Keratinocyte (primary cell): Measurements from ENCODE around the gene DGKE. TPM values are rescaled to one million over a fixed set of nuclear protein-coding genes. Genes with fewer than 3 reads are reported as not detected.

Experiments
- DNase-seq: peaks from one replicate; pipeline ENCODE4 v3.0.0-alpha.2; 2011; ENCODE audit warnings: low read depth, missing footprints, low spot score
- FAIRE-seq: peaks from 2 replicates; lab custom pipeline; 2011; peaks lifted over from hg19 to GRCh38; lab: Jason Lieb, UNC
- H2AFZ ChIP-seq: 2 replicates; pipeline ENCODE4 v1.6.0; 2012; ENCODE audit warnings: low read length, control low read depth, inconsistent platforms; ENCODE audit not compliant: control insufficient read depth
- H3K27ac ChIP-seq: 2 replicates; pipeline ENCODE4 v1.5.1; 2011; ENCODE audit warnings: low read length; ENCODE audit not compliant: control insufficient read depth, insufficient read depth
- H3K27me3 ChIP-seq: 3 replicates; pipeline ENCODE4 v1.6.0; 2011; ENCODE audit warnings: low read length; ENCODE audit not compliant: control insufficient read depth, insufficient read depth; ENCODE audit errors: extremely low read depth
- H3K36me3 ChIP-seq, 2 experiments: 2 replicates in 1 of 2; 3 replicates in 1 of 2; pipeline ENCODE4 v1.5.1; 2011; ENCODE audit warnings: low read length in 2 of 2, mild to moderate bottlenecking in 1 of 2; ENCODE audit not compliant: control insufficient read depth in 2 of 2, insufficient read depth in 2 of 2; ENCODE audit errors: extremely low read depth in 1 of 2
- H3K4me1 ChIP-seq: 3 replicates; pipeline ENCODE4 v1.5.1; 2011; ENCODE audit warnings: low read length; ENCODE audit not compliant: control insufficient read depth, insufficient read depth; ENCODE audit errors: extremely low read depth
- H3K4me2 ChIP-seq: 3 replicates; pipeline ENCODE4 v1.6.0; 2011; ENCODE audit warnings: low read depth, low read length; ENCODE audit not compliant: control insufficient read depth, insufficient read depth; ENCODE audit errors: extremely low read depth
- H3K4me3 ChIP-seq, 3 experiments: fragments of 200-600 bp in 1 of 3; sonication (generic) in 1 of 3; 2 replicates in 2 of 3; 3 replicates in 1 of 3; pipeline ENCODE4 v1.5.1; 2011 to 2016; ENCODE audit warnings: low read length in 3 of 3, mild to moderate bottlenecking in 3 of 3, control low read depth in 2 of 3, inconsistent platforms in 1 of 3, low read depth in 1 of 3, mixed read lengths in 1 of 3, mixed run types in 1 of 3, moderate library complexity in 1 of 3; ENCODE audit not compliant: control insufficient read depth in 2 of 3, insufficient read depth in 2 of 3; ENCODE audit errors: extremely low read depth in 1 of 3
- H3K79me2 ChIP-seq: 2 replicates; pipeline ENCODE4 v1.6.0; 2012; ENCODE audit warnings: low read length; ENCODE audit not compliant: control insufficient read depth, insufficient read depth
- H3K9ac ChIP-seq: 3 replicates; pipeline ENCODE4 v1.6.0; 2011; ENCODE audit warnings: low read length; ENCODE audit not compliant: control insufficient read depth, insufficient read depth; ENCODE audit errors: extremely low read depth
- H3K9me1 ChIP-seq: 3 replicates; pipeline ENCODE4 v1.6.0; 2011; ENCODE audit warnings: low read length; ENCODE audit not compliant: control insufficient read depth, insufficient read depth; ENCODE audit errors: extremely low read depth
- H3K9me3 ChIP-seq: 2 replicates; pipeline ENCODE4 v1.5.1; 2012; ENCODE audit warnings: low read depth, low read length; ENCODE audit not compliant: control insufficient read depth
- H4K20me1 ChIP-seq: 3 replicates; pipeline ENCODE4 v1.6.0; 2011; ENCODE audit warnings: low read length; ENCODE audit not compliant: control insufficient read depth, insufficient read depth; ENCODE audit errors: extremely low read depth
- CTCF ChIP-seq, 3 experiments: IDR thresholded peaks in 1 of 3; conservative IDR thresholded peaks in 1 of 3; optimal IDR thresholded peaks in 1 of 3; 2 replicates in 2 of 3; 3 replicates in 1 of 3; pipeline versions ENCODE3 to v1.5.1; 2011; ENCODE audit warnings: low read length in 3 of 3, mild to moderate bottlenecking in 3 of 3, moderate library complexity in 2 of 3, control low read depth in 1 of 3, inconsistent platforms in 1 of 3; ENCODE audit not compliant: insufficient read depth in 2 of 3; ENCODE audit errors: extremely low read depth in 1 of 3
- EZH2 ChIP-seq: IDR thresholded peaks from one replicate; pipeline ENCODE4 v1.6.1; 2012; ENCODE audit warnings: inconsistent platforms, mild to moderate bottlenecking, low read length, moderate library complexity
- dilution Hi-C: fragments of 300-500 bp; cut with MboI; formaldehyde crosslinking; loops from one replicate; pipeline ENCODE4 v1.7.0; 2020; ENCODE audit warnings: low sequenced_read_pairs; ENCODE audit not compliant: extremely low pct_ligation_motif_present
- polyA plus RNA-seq, 5 experiments: library from polyadenylated mRNA; depleted of rRNA in 3 of 5; stranded (reverse) in 3 of 5; stranded (forward) in 1 of 5; unstranded in 1 of 5; fragments of >200 nt; gene quantifications; 1 replicate in 1 of 5; 2 replicates in 3 of 5; 3 replicates in 1 of 5; pipeline versions ENCODE4 v1.2.1 to v1.2.3, GENCODE V29; 2011 to 2012; ENCODE audit warnings: missing spikeins in 2 of 5, low read depth in 1 of 5, low replicate concordance in 1 of 5

DGKE gene
- polyA plus RNA-seq, 1 donor (not counting 4 experiments of a cell fraction or from before 2014, with no cell fraction given): 4.7 TPM

GRCh38 chr17:56842577-56842976 is 8.6 kb downstream of the DGKE start:
- Histone ChIP-seq H3K27me3 (no peaks in the 10 kb centered on the region), H4K20me1 (no peaks in the 10 kb centered on the region), H3K9me3 (no peaks in the 10 kb centered on the region), H3K4me2 (no peak overlapping the region), H3K4me3 (no peak overlapping the region), H2AFZ (no peak overlapping the region), H3K9ac (no peak overlapping the region), H3K27ac (no peak overlapping the region), H3K36me3 (peaks cover 1 to 4% of the 10 kb centered on the region in 2 experiments), H3K4me1 (peaks cover under 1% of the 10 kb centered on the region), H3K9me1 (no peaks in the 10 kb centered on the region), H3K79me2 (no peaks in the 10 kb centered on the region)
- dilution Hi-C loops: no loop called here
- TF ChIP-seq EZH2 (no peak), CTCF (optimal IDR thresholded peaks at IDR 0.05 in 1 of 3, IDR thresholded peaks at IDR 0.05 in 1 of 3, conservative IDR thresholded peaks at IDR 0.05 in 1 of 3; ENCODE audit: extremely low read depth in 1 of 3, insufficient read depth in 2 of 3, low read length in 3 of 3) (no peak)
- FAIRE-seq: no peak
- no peak for DNase-seq

- Histone ChIP-seq H3K36me3 (peaks cover 3 to 5% of the 10 kb centered on the region in 2 experiments), H4K20me1 (no peaks in the 10 kb centered on the region), H3K27ac (no peak overlapping the region), H3K9me3 (no peaks in the 10 kb centered on the region), H3K79me2 (no peaks in the 10 kb centered on the region), H3K4me2 (no peak overlapping the region), H3K9me1 (no peaks in the 10 kb centered on the region), H2AFZ (no peak overlapping the region), H3K4me3 (no peak overlapping the region), H3K4me1 (no peaks in the 10 kb centered on the region), H3K27me3 (no peaks in the 10 kb centered on the region), H3K9ac (no peak overlapping the region)
- dilution Hi-C loops: no loop called here
- no peak for TF ChIP-seq EZH2
- TF ChIP-seq CTCF (optimal IDR thresholded peaks at IDR 0.05 in 1 of 3, IDR thresholded peaks at IDR 0.05 in 1 of 3, conservative IDR thresholded peaks at IDR 0.05 in 1 of 3; ENCODE audit: extremely low read depth in 1 of 3, insufficient read depth in 2 of 3, low read length in 3 of 3): no peak
- FAIRE-seq: no peak
- DNase-seq: no peak
Observed at GRCh38 chr17:56845934-56846333, 12.0 kb downstream of the DGKE start.
